Activated T-helper 1 cell treated with anti-CD3 and anti-CD28 coated beads, Interleukin-12 subunit alpha, Interleukin-12 subunit beta, Interleukin-2, Interleukin-4 antibody, amounts not matched to agents 30 ng/mL and 10 ng/mL and 1 ng/mL, durations not matched to agents 14 hours and 24 hours and 36 hours (primary cell): Measurements from ENCODE around the gene PANK1. TPM values are rescaled to one million over a fixed set of nuclear protein-coding genes. Genes with fewer than 3 reads are reported as not detected.

Experiments used
- DNase-seq: peaks from one replicate; pipeline ENCODE4 v3.0.0; 2021; ENCODE audit warnings: low spot score
- H3K27ac Mint-ChIP-seq: one replicate; pipeline ENCODE4 v1.8.0; 2021; ENCODE audit warnings: mild to moderate bottlenecking, mixed read lengths
- H3K27me3 Mint-ChIP-seq: one replicate; pipeline ENCODE4 v1.8.0; 2022; ENCODE audit warnings: mild to moderate bottlenecking, moderate library complexity, mixed read lengths; ENCODE audit not compliant: insufficient read depth
- H3K36me3 Mint-ChIP-seq: one replicate; pipeline ENCODE4 v1.8.0; 2021; ENCODE audit warnings: low read depth, mixed read lengths
- H3K4me1 Mint-ChIP-seq: one replicate; pipeline ENCODE4 v1.8.0; 2021; ENCODE audit warnings: low read depth, mixed read lengths
- H3K4me3 Mint-ChIP-seq: one replicate; pipeline ENCODE4 v1.8.0; 2021; ENCODE audit warnings: mild to moderate bottlenecking, moderate library complexity, mixed read lengths
- H3K9me3 Mint-ChIP-seq: one replicate; pipeline ENCODE4 v1.8.0; 2021; ENCODE audit warnings: mixed read lengths
- intact Hi-C: fragments of 100-400 bp; cut with micrococcal nuclease; formaldehyde crosslinking; loops from one replicate; pipeline ENCODE4 v1.15.1; 2024
- total RNA-seq: library from RNA; stranded (reverse); gene quantifications from 2 replicates; pipeline ENCODE4 v1.2.3, GENCODE V29; 2022

PANK1 gene
- total RNA-seq, 1 donor from 2014 or later, result 3.2 TPM

DNA sequence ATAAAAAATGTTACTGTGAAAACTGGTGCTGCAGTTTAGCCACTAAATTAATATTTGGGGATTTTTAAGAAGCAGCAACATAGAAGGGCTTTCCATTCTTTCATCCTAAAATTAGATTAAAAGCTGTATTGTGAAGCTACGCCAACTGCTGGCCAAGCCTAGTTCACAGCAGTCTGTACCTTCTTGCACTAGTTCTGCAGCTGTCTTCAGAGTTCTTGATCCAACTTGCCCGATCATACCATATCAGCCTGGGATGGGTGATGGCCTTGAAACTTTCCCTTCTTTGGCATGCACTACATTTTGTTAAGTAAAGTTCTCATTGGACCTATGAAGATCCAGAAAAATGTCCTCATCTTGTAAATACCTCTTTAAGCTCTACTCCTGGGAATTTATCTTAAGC is 20.3 kb upstream of the PANK1 start:
- intact Hi-C loops, result no loop called here
- Mint-ChIP-seq H3K9me3 (no peaks in the 10 kb centered on the region), H3K36me3 (no peaks in the 10 kb centered on the region), H3K4me3 (no peak overlapping the region), H3K4me1 (no peaks in the 10 kb centered on the region), H3K27me3 (peaks cover 19% of the 10 kb centered on the region), H3K27ac (no peak overlapping the region)
- DNase-seq, result no peak

GRCh38 chr10:89664203-89664602 is 19.2 kb upstream of the PANK1 start:
- H3K9me3 Mint-ChIP-seq, result no peaks in the 10 kb centered on the region
- H3K4me3 Mint-ChIP-seq, result no peak overlapping the region
- no peak for DNase-seq
- peaks cover 13% of the 10 kb centered on the region for H3K27me3 Mint-ChIP-seq
- H3K4me1 Mint-ChIP-seq, result no peaks in the 10 kb centered on the region
- intact Hi-C loops, result no loop called here
- H3K36me3 Mint-ChIP-seq, result no peaks in the 10 kb centered on the region
- no peak overlapping the region for H3K27ac Mint-ChIP-seq

DNA sequence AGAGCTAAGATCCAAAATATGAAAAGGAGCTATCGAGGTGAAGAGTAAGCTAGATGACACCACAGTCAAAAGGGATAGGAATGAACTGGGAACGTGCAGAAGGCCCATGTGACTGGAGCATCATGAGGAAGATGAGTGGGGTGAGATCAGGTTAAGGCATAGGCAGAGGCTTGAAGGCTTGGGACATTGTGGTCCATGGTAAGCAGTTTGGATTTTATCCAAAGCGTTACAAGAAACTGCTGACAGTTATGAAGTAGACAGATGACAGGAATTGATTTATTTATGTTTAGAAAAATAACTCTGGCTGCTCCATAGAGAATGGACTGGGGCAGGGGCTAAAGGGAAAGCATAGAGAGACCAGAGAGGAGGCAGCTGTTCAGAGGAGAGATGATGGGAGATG is 18.1 kb upstream of the PANK1 start:
- no peaks in the 10 kb centered on the region for H3K36me3 Mint-ChIP-seq
- H3K9me3 Mint-ChIP-seq, result no peaks in the 10 kb centered on the region
- DNase-seq, result no peak
- no peak overlapping the region for H3K4me3 Mint-ChIP-seq
- intact Hi-C loops, result no loop called here
- no peaks in the 10 kb centered on the region for H3K4me1 Mint-ChIP-seq
- H3K27me3 Mint-ChIP-seq, result peaks cover 21% of the 10 kb centered on the region
- H3K27ac Mint-ChIP-seq, result no peak overlapping the region

- H3K9me3 Mint-ChIP-seq, result no peaks in the 10 kb centered on the region
- peaks cover 21% of the 10 kb centered on the region for H3K27me3 Mint-ChIP-seq
- no peaks in the 10 kb centered on the region for H3K36me3 Mint-ChIP-seq
- no peak for DNase-seq
- no peak overlapping the region for H3K27ac Mint-ChIP-seq
- intact Hi-C loops, result no loop called here
- no peak overlapping the region for H3K4me3 Mint-ChIP-seq
- H3K4me1 Mint-ChIP-seq, result no peaks in the 10 kb centered on the region
Measured at GRCh38 chr10:89662596-89662995, 17.6 kb upstream of the PANK1 start.

DNA sequence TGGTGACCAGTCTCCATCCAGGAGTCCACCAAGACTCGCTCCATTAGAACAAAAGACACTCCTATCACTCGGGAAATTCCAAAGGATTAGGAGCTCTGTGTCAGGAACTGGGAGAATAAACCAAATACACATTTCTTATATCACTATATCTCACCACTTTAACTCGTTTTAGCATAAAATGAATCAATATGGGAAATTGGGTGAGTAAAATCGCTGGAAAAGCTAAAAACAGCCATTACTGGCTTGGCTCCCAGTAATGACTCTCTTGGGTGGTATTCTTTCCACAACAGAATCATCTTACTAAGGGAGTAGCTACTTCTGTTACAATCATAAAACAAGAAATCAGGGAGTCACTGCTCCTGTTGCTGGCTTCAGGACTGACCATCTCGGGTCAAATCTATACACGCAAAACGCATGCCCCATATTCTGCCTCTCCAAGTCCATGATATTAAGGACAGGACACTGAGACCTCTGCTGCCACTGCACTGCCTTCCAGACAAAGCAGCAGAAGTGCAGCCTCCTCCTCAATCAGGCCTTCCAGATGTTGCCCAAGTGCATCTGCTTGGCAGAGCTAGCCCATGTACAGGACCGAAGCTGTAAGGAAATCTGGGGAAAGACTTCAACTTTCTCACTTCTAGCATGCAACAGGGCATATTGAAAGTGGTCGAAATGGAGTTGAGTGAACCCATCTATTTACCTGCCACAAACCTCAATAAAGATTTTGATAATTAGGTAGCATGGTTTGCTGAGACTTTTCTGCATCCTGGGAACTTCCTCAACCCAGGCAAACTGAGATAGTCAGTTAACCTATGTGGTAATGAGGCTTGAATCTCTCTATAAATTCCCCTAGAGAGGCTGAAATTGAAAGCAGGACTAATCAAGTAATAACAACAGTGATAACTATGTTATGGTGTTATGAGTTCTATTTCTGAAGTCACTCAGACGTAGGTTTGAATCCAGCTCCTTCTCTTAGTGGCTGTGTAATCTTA is 14.4 kb upstream of the PANK1 start:
- H3K4me3 Mint-ChIP-seq, result no peak overlapping the region
- DNase-seq, result no peak
- intact Hi-C loops, result no loop called here
- no peak overlapping the region for H3K27ac Mint-ChIP-seq
- H3K4me1 Mint-ChIP-seq, result no peaks in the 10 kb centered on the region
- H3K27me3 Mint-ChIP-seq, result peaks cover 12% of the 10 kb centered on the region
- H3K9me3 Mint-ChIP-seq, result no peaks in the 10 kb centered on the region
- no peaks in the 10 kb centered on the region for H3K36me3 Mint-ChIP-seq

DNA sequence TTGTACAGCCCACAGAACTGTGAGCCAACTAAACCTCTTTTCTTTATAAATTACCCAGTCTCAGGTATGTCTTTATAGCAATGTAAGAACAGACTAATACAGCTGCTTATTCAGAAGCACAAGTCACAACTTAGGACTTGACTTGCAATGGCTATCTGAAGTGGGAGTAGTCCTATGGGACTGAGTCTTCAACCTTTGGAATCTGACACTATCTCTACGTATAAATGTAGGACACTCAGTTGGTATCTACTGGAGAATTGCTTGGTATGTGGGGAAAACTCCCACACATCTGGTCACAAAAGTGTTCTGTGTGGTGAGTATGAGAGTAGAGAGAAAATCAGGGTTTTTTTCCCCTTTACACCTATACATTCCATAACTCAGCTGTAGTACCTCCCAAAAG is 12.3 kb upstream of the PANK1 start:
- Mint-ChIP-seq H3K4me1 (no peaks in the 10 kb centered on the region), H3K9me3 (no peaks in the 10 kb centered on the region), H3K36me3 (no peaks in the 10 kb centered on the region), H3K27ac (no peak overlapping the region), H3K4me3 (no peak overlapping the region), H3K27me3 (peaks cover 16% of the 10 kb centered on the region)
- no peak for DNase-seq
- intact Hi-C loops, result no loop called here

DNA sequence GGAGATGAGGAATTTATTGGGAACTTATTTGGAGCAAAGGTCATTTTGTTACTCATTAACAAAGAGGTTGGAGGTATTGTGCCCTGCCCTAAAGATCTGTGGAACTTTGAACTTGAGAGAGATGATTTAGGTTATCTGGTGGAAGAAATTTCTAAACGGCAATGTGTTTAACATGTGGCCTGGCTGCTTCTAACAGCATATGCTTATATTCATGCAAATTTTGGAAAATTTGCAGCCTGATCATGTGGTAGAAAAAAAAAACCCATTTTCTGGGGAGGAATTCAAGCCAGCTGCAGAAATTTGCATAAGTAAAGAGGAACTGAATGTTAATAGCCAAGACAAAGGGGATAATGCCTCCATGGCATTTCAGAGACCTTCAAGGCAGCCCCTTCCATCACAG is 10.7 kb upstream of the PANK1 start:
- H3K36me3 Mint-ChIP-seq, result no peaks in the 10 kb centered on the region
- no peak overlapping the region for H3K27ac Mint-ChIP-seq
- no peak for DNase-seq
- no peak overlapping the region for H3K4me3 Mint-ChIP-seq
- intact Hi-C loops, result no loop called here
- no peaks in the 10 kb centered on the region for H3K9me3 Mint-ChIP-seq
- no peaks in the 10 kb centered on the region for H3K4me1 Mint-ChIP-seq
- peaks cover 16% of the 10 kb centered on the region for H3K27me3 Mint-ChIP-seq

DNA sequence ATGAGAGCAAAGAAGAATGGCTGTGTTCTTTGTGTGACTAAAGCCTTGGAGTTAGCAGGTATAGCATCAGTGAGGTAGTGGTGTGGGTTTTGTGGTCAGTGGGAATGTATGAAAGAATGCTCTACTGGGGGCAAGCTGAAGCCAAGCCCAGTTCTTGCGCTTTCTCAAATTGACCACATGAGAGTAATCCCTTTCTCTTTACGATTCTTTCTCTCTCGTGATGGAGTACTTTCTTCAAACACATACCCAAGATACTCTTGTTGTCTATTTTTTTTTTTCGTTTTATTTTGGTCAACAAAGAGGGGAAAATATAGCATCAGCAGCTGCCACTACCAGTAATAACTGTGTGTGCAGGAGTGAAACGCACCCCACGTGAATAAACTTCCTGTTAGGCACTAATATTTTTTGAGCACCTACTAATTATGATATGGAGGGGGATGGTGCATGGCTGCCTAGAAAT is 8.4 kb upstream of the PANK1 start:
- peaks cover 8% of the 10 kb centered on the region for H3K27me3 Mint-ChIP-seq
- intact Hi-C loops, result no loop called here

GRCh38 chr10:89652806-89653370 is 7.8 kb upstream of the PANK1 start:
- Mint-ChIP-seq H3K27ac (no peak overlapping the region), H3K4me1 (no peaks in the 10 kb centered on the region), H3K36me3 (no peaks in the 10 kb centered on the region), H3K4me3 (no peak overlapping the region), H3K27me3 (peaks cover 11% of the 10 kb centered on the region), H3K9me3 (no peaks in the 10 kb centered on the region)
- DNase-seq, result no peak
- intact Hi-C loops, result no loop called here

More for the DNA sequence above, 8.4 kb upstream of the PANK1 start:
- Mint-ChIP-seq H3K36me3 (no peaks in the 10 kb centered on the region), H3K9me3 (no peaks in the 10 kb centered on the region), H3K4me1 (no peaks in the 10 kb centered on the region), H3K27ac (no peak overlapping the region), H3K4me3 (no peak overlapping the region)
- DNase-seq, result no peak

GRCh38 chr10:89651916-89652573 is 7.0 kb upstream of the PANK1 start:
- Mint-ChIP-seq H3K4me3 (no peak overlapping the region), H3K36me3 (no peaks in the 10 kb centered on the region), H3K27me3 (peaks cover 17% of the 10 kb centered on the region), H3K9me3 (no peaks in the 10 kb centered on the region), H3K4me1 (no peaks in the 10 kb centered on the region), H3K27ac (no peak overlapping the region)
- DNase-seq, result no peak
- intact Hi-C loops, result no loop called here

DNA sequence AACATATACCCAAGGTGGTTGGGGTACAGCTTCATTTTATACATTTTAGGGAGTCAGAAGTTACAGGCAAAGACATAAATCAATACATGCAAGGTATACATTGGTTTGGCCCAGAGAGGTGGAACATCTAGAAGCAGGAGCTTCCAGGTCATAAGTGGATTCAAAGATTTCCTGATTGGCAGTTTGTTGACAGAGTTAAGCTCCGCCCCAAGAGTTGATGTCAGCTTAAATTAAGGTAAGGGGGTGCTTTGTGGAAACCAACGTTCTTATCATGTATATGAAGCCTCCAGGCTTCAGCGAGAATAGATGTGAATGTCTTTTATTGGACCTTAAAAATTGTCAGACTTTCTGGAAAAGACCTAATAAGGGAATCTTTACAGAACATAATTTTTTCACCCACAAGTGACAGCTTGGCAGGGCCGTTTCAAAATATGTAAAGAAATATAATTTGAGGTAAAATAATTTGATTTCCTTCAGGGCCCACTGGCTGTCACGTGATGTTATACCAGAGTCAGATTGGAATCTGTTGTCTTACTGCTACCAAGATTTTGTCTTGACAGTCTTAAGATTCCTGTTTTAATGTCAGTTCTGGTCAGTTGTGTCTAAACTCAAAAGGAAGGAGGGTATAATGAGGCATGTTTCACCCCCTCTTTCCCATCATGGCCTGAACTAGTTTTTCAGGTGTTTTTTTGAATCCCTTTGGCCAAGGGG is 6.3 kb upstream of the PANK1 start:
- H3K4me3 Mint-ChIP-seq, result no peak overlapping the region
- no peaks in the 10 kb centered on the region for H3K9me3 Mint-ChIP-seq
- H3K27me3 Mint-ChIP-seq, result peaks cover 17% of the 10 kb centered on the region

DNA sequence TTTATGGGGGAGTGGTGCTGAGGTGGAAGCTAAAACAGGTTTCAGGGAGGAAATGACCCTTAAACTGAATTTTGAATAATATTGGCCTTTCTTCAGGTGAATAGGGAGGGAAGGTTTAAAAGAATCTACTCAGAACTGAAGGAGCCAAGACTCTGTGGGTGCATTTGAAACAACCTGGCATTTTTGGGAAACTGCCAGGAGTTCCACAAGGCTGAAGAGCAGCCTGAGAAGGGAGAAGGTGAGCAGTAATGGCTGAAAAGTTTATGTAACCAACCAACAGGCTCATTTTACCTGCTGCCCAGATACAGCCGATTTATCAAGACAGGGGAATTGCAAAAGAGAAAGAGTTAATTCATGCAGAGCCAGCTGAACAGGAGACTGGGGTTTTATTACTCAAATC is 4.0 kb upstream of the PANK1 start:
- peaks cover 7% of the 10 kb centered on the region for H3K4me1 Mint-ChIP-seq
- no peaks in the 10 kb centered on the region for H3K36me3 Mint-ChIP-seq
- H3K4me3 Mint-ChIP-seq, result no peak overlapping the region
- H3K9me3 Mint-ChIP-seq, result no peaks in the 10 kb centered on the region
- no peak overlapping the region for H3K27ac Mint-ChIP-seq
- H3K27me3 Mint-ChIP-seq, result peaks cover 19% of the 10 kb centered on the region
- DNase-seq, result no peak
- intact Hi-C loops, result loop anchor here (10.0 kb wide), 2 partner anchors 664 to 1226 kb away; partner anchors contain the start of gene RPP30

More for the DNA sequence above, 6.3 kb upstream of the PANK1 start:
- H3K4me1 Mint-ChIP-seq, result no peaks in the 10 kb centered on the region
- intact Hi-C loops, result no loop called here
- no peak for DNase-seq
- no peaks in the 10 kb centered on the region for H3K36me3 Mint-ChIP-seq
- H3K27ac Mint-ChIP-seq, result no peak overlapping the region
